Hematopoietic multipotent progenitor cell treated with erythropoietin and hydrocortisone succinate and interleukin-3 and kit ligand, for 4 days (in vitro differentiated cells): ENCODE data around the gene AKAP13.
A peak's percentile ranks its signal among the peaks of the same experiment; 100 is the strongest.

Source experiments
- DNase-seq: peaks from one replicate; pipeline ENCODE4 v3.0.0-alpha.2; 2015

The AKAP13 gene

GRCh38 chr15:85504749-85505676 is 124.6 kb downstream of the AKAP13 start:
- DNase-seq = peak; percentile 82

DNA sequence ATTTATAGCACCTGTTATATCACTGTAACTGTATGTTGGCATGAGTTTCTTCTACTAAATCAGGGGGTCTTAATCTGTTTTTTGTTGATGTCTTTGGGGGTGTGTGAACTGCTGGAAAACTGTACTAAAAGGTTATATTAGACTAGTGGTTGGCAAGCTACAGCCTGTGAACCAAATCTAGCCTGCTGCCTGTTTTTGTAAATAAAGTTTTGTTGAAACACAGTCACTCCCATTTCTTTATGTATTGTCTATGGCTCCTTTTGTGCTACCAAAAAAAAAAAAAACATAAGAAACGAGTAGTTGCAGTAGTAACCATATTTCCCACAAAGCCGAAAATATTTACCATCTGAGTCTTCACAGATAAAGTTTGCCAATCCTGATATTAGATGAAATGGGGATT is 126.7 kb downstream of the AKAP13 start:
- no peak for DNase-seq

- DNase-seq = no peak
These were observed 129.6 kb downstream of the AKAP13 start for GRCh38 chr15:85509973-85510372.

GRCh38 chr15:85514413-85514812 is 134.0 kb downstream of the AKAP13 start:
- no peak for DNase-seq

DNA sequence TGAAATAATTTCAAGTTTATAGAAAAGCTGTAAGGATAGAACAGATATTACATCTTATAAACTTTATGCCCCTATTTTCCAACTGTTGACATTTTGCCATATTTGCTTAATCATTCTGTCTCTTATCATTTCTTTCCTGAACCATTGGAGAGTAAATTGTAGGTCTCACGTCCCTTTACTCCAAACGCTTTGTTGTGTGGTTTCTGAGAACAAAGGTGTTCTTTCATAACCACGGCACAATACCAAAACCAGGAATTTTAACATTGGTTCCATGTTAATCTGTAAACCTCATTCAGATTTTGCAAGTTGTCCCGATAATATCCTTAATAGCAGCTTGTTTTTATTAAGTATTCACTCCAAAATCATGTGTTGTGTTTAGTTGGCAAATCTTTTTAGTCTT is 134.8 kb downstream of the AKAP13 start:
- DNase-seq = peak; percentile 23

- DNase-seq = no peak
These were observed 136.7 kb downstream of the AKAP13 start for GRCh38 chr15:85517086-85517485.

DNA sequence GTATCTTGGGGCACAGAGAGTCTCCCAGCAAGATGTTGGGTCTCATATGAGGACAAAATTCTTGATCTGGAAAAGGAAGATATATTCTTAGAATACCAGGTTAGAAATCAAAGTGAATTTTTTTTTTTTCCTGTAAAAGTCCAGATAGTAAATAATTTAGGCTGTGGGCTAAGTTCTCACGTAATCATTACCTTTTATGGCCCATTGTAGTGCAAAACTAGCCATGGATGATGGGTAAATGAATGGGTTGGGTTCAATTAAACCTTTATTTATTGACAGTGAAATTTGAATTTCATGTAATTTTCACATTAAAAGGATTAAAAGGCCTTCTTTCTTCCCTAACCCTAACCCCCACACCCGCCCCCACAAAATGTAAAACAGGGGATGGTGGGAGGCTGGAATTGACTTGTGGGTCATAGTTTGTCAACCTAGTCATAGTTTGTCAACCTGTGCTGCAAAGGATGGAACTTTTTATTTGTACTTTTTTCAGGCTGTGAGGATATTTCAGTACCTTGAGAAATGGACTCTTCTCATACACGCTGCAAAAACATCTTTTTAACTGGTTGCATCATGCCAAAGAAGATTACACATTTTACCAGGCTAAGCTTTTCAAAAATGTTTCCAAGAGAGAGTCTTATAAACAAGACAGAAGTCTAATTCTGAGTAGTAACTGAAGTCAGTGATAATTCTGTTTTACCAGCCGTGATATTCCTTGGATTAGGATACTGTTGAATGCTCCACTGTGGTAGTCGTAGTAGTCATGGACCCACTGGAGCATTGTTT is 138.8 kb downstream of the AKAP13 start:
- no peak for DNase-seq

DNA sequence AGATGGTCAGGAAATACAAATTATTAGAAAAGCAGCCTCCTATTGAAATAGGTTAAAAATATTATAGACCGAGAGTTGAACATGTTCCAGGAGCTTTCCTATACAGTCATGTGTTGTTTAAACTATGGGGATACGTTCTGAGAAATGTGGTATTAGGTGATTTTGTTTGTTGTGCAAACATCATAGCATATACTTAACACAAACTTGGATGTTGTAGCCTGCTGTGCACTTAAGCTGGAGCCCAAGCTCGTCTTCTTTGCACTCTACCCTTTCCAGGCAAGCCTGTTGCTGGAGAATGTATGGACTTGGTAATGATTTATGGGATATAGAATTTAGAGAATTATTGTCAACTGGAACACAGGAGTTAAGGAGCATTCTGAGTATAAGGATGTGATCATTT is 140.2 kb downstream of the AKAP13 start:
- no peak for DNase-seq

DNA sequence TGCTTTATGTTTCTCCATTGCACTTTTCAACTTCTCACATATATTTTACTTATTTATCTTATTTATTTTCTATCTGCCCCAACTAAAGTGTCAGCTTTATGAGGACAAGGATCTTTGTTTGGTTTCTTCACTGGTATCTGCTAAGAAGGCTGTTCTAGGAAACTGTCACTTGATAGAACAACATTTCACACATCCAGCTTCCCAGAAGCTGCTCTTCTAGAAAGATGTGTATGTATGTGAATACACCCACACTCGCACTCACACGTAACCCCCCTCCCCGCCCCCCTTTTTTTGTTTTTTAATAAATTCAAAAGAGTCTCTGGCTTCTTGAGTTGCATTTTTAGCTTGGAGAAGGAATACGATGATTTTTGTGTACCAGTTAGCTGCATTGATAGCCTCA is 143.1 kb downstream of the AKAP13 start:
- DNase-seq = no peak

- no peak for DNase-seq
These were observed 145.4 kb downstream of the AKAP13 start for GRCh38 chr15:85525755-85526154.

- no peak for DNase-seq
These were observed 147.5 kb downstream of the AKAP13 start for GRCh38 chr15:85527895-85528294.

DNA sequence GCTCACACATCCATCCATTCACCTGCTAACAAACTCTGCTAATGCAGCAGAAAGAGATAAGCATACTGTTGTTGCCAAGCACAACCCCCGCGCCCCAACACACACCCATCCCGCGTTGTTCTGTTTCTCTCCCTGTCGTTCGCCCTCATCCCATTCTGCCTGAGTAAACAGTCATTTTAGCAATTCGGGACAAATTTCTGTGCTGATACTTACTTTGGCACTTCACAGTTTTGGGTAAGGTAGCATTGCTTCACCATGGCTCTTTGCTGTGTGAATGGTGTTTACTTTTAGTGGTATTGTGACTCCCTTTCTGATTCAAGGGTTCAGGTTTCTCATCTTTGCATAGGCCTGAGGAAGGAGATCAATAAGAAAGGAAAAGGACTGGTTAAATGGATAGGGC is 149.7 kb downstream of the AKAP13 start:
- DNase-seq = no peak

DNA sequence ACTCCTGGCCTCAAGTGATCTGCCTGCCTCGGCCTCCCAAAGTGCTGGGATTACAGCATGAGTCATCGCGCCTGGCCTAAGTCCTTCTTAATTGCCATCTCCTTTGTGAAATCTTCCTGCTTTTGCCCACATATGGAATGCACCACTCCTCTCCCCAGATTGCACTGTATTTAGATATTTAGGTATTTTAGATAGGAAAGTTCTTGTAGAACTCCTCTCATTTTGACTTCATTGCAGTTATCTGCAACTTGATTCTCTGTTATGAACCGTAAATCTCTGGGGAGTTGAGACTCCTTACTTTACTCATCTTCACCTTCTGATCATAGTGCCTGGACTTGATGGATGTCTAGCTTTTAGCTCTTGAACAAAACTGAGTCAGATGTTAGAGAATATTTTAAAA is 150.7 kb downstream of the AKAP13 start:
- no peak for DNase-seq

GRCh38 chr15:85532689-85533088 is 152.3 kb downstream of the AKAP13 start:
- DNase-seq = no peak

- DNase-seq = peak; percentile 79
These were observed 153.6 kb downstream of the AKAP13 start for GRCh38 chr15:85534031-85534430.

GRCh38 chr15:85535533-85536330 is 155.3 kb downstream of the AKAP13 start:
- DNase-seq = peak; percentile 79

DNA sequence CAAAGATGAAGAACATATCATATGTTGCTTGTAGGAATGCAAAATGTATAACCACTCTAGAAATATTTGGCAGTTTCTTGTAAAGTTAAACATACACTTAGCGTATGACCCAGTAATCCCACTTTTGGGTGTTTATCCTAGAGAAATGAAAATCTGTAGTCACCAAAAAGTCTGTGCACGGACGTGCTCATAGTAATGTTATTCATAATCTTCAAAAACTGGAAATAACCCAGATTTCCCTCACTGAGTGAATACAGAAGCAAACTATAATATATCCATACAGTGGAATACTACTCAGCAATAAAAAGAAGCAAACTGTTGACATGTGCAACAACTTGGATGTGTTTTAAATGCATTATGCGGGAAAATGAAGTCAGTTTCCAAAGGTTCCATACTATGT is 155.9 kb downstream of the AKAP13 start:
- DNase-seq = no peak

GRCh38 chr15:85539491-85539890 is 159.1 kb downstream of the AKAP13 start:
- no peak for DNase-seq

GRCh38 chr15:85540085-85540797 is 159.8 kb downstream of the AKAP13 start:
- DNase-seq = no peak

DNA sequence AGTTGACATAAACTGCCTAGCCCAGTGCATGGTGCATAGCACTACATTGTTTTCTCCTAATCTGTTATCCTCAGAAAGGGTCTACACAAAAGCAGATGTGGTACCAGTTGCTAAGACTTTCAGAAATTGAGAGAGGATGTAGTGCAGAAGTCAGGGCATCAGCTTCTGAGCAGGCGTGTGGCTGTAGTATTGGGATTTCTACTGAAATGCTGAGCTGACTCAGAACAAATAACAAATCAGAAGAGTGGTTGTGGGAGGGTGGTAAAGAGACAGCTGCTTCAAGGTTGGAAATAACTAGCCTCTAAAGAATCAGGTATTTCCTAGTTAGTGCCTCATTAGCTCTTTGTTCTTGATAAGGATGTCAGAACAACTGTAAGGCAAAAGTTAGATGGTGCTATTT is 161.3 kb downstream of the AKAP13 start:
- no peak for DNase-seq

GRCh38 chr15:85542488-85542887 is 162.1 kb downstream of the AKAP13 start:
- DNase-seq = no peak

GRCh38 chr15:85542895-85543331 is 162.5 kb downstream of the AKAP13 start:
- no peak for DNase-seq
